ENCODE results near the gene YWHAG. TPM values are rescaled to one million over a fixed set of nuclear protein-coding genes. Genes with fewer than 3 reads are reported as not detected.
A peak's percentile ranks its signal among the peaks of the same experiment; 100 is the strongest.

YWHAG gene
- total and polyA plus RNA-seq, 9 of the 15 experiments (the other 6 are each of a cell fraction or from before 2014, with no cell fraction given), result 30.4 to 246 (median 94.5) TPM

DNA sequence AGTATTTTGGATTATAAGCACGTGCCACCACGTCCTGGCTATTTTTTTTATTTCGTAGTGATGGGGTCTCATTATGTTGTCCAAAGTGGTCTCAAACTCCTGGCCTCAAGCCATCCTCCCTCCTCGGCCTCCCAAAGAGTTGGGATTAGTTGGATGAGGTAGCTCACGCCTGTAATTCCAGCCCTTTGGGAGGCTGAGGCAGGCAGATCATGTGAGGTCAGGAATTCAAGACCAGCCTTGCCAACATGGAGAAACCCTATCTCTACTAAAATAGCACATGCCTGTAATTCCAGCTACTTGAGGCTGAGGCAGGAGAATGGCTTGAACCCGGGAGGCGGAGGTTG is 21.8 kb upstream of the YWHAG start (continued):
- TF ChIP-seq ATF4 (CRISPR knock-in tag; IDR thresholded peaks at IDR 0.05) (0 out of 2 replicates have a peak, but pooled peaks have one; percentile 3), ZNF644 (tag; IDR thresholded peaks at IDR 0.05; ENCODE audit: low read depth) (peak; percentile 80), ZNF134 (CRISPR knock-in tag; conservative IDR thresholded peaks at IDR 0.05) (no peak), ZNF354B (CRISPR knock-in tag; IDR thresholded peaks at IDR 0.05) (no peak), CHD4 (IDR thresholded peaks at IDR 0.05; ENCODE audit: insufficient read depth, insufficient replicate concordance, low read depth, low read length, poor library complexity, severe bottlenecking) (no peak), AFF4 (CRISPR knock-in tag; IDR thresholded peaks at IDR 0.05) (no peak), SIRT6 (IDR thresholded peaks at IDR 0.05; ENCODE audit: low read depth, low read length) (no peak), TAL1 (IDR thresholded peaks at IDR 0.05) (0 out of 2 replicates have a peak, but pooled peaks have one; percentile 2), ZNF707 (CRISPR knock-in tag; conservative IDR thresholded peaks at IDR 0.05) (no peak), SREBF2 (CRISPR knock-in tag; IDR thresholded peaks at IDR 0.05) (no peak), FOXP4 (CRISPR knock-in tag; IDR thresholded peaks at IDR 0.05; ENCODE audit: borderline replicate concordance) (no peak)
